ENCODE results near the gene TOR1B.

DNA sequence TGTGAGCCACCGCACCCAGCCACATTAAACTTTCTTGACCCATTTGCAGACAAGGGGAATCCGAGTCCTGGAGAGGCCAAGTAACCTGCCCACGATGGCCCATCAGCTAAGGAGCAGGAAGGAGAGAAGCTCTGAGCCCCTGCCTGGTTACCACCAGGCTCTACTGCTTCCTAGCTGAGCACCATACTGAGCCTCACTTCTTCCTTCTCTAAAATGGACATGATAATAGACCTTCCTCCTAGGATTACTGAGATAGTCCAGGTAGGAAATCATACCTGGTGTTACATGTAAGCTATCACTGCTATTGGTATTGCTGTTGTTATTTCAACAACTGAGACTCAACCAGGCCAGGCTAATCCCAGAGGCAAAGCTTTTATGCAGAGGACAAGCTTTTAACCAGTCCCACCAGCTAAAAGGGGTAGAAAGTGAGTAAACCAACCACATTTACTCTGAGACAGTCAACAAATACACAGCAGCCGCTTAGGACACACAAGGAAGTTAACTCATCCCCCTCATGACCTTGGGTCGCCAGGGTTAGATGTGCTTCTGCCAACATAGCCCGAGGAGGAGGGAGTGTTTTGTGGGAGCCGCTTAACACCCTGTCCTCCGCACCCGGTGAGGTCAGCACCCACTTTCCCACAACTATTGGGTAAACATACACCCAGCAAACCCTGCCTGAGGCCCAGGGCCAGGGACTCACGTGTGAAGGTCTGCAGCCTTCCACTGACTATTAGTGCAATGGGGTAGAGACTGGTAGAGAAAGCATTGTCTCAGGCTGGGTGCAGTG lies 29.5 kb upstream of the TOR1B start:
- TF ChIP-seq, protein P1, sequence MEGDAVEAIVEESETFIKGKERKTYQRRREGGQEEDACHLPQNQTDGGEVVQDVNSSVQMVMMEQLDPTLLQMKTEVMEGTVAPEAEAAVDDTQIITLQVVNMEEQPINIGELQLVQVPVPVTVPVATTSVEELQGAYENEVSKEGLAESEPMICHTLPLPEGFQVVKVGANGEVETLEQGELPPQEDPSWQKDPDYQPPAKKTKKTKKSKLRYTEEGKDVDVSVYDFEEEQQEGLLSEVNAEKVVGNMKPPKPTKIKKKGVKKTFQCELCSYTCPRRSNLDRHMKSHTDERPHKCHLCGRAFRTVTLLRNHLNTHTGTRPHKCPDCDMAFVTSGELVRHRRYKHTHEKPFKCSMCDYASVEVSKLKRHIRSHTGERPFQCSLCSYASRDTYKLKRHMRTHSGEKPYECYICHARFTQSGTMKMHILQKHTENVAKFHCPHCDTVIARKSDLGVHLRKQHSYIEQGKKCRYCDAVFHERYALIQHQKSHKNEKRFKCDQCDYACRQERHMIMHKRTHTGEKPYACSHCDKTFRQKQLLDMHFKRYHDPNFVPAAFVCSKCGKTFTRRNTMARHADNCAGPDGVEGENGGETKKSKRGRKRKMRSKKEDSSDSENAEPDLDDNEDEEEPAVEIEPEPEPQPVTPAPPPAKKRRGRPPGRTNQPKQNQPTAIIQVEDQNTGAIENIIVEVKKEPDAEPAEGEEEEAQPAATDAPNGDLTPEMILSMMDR (IDR thresholded peaks at IDR 0.05; ENCODE audit: low read depth, low read length, poor library complexity, severe bottlenecking) = no peak
- no peak for TF ChIP-seq EZH2phosphoT487 (IDR thresholded peaks at IDR 0.05; ENCODE audit: borderline replicate concordance, low read length)

Measured in DOHH2 (cell line).